H9 (cell line): ENCODE measurements around the gene TGFB1I1. TPM values are rescaled to one million over a fixed set of nuclear protein-coding genes. Genes with fewer than 3 reads are reported as not detected.

Experiments used
- DNase-seq: peaks from one replicate; pipeline ENCODE4 v3.0.0-alpha.2; 2017
- H2AFZ ChIP-seq: one replicate; pipeline ENCODE4 v1.6.1; 2013; ENCODE audit warnings: mild to moderate bottlenecking, low read length, control low read depth, moderate library complexity
- H2AK5ac ChIP-seq: 2 replicates; pipeline ENCODE4 v1.6.1; 2013; ENCODE audit warnings: low read length, control low read depth, mixed read lengths; ENCODE audit not compliant: insufficient read length
- H2BK120ac ChIP-seq: one replicate; pipeline ENCODE4 v1.6.1; 2013; ENCODE audit warnings: low read depth, mild to moderate bottlenecking, low read length, control low read depth, inconsistent platforms; ENCODE audit not compliant: poor library complexity, severe bottlenecking
- H2BK12ac ChIP-seq: 2 replicates; pipeline ENCODE4 v1.6.1; 2013; ENCODE audit warnings: low read length, control low read depth, mixed read lengths, low read depth; ENCODE audit not compliant: insufficient read length
- H2BK15ac ChIP-seq: 2 replicates; pipeline ENCODE4 v1.6.1; 2013; ENCODE audit warnings: low read depth, low read length, control low read depth
- H2BK20ac ChIP-seq: one replicate; pipeline ENCODE4 v1.6.1; 2013; ENCODE audit warnings: low read depth, mild to moderate bottlenecking, low read length, control low read depth, inconsistent platforms; ENCODE audit not compliant: poor library complexity, severe bottlenecking
- H2BK5ac ChIP-seq: 2 replicates; pipeline ENCODE4 v1.6.1; 2013; ENCODE audit warnings: low read length, control low read depth, mixed read lengths; ENCODE audit not compliant: insufficient read length
- H3K14ac ChIP-seq: 2 replicates; pipeline ENCODE4 v1.6.1; 2013; ENCODE audit warnings: low read length, control low read depth; ENCODE audit not compliant: insufficient read depth
- H3K18ac ChIP-seq: 2 replicates; pipeline ENCODE4 v1.6.1; 2013; ENCODE audit warnings: low read depth, mild to moderate bottlenecking, mixed read lengths, low read length, control low read depth; ENCODE audit not compliant: insufficient read length
- H3K23ac ChIP-seq: 2 replicates; pipeline ENCODE4 v1.6.1; 2013; ENCODE audit warnings: low read length, control low read depth, mixed read lengths, low read depth; ENCODE audit not compliant: insufficient read length
- H3K23me2 ChIP-seq: 2 replicates; pipeline ENCODE4 v1.6.1; 2013; ENCODE audit warnings: low read depth, mild to moderate bottlenecking, mixed read lengths, low read length, control low read depth; ENCODE audit not compliant: insufficient read length, poor library complexity, severe bottlenecking
- H3K27ac ChIP-seq: 2 replicates; pipeline ENCODE4 v1.5.1; 2013; ENCODE audit warnings: low read length, control low read depth, mixed read lengths, low read depth; ENCODE audit not compliant: insufficient read length
- H3K27me3 ChIP-seq: 2 replicates; pipeline ENCODE4 v1.6.1; 2013; ENCODE audit warnings: low read length, control low read depth, inconsistent platforms; ENCODE audit not compliant: insufficient read depth
- H3K4ac ChIP-seq: 2 replicates; pipeline ENCODE4 v1.6.1; 2013; ENCODE audit warnings: low read depth, mild to moderate bottlenecking, control low read depth, inconsistent platforms, low read length, moderate library complexity
- H3K4me1 ChIP-seq: 2 replicates; pipeline ENCODE4 v1.6.1; 2013; ENCODE audit warnings: low read length, control low read depth, inconsistent platforms; ENCODE audit not compliant: insufficient read depth
- H3K4me2 ChIP-seq: 2 replicates; pipeline ENCODE4 v1.6.1; 2013; ENCODE audit warnings: low read length, control low read depth, mixed read lengths; ENCODE audit not compliant: insufficient read length, insufficient read depth
- H3K56ac ChIP-seq: 2 replicates; pipeline ENCODE4 v1.6.1; 2013; ENCODE audit warnings: low read depth, mild to moderate bottlenecking, mixed read lengths, low read length, control low read depth; ENCODE audit not compliant: insufficient read length
- H3K79me1 ChIP-seq: 2 replicates; pipeline ENCODE4 v1.6.1; 2013; ENCODE audit warnings: low read depth, mild to moderate bottlenecking, moderate library complexity, low read length, control low read depth, inconsistent platforms; ENCODE audit not compliant: insufficient read depth, poor library complexity, severe bottlenecking
- H3K79me2 ChIP-seq: 2 replicates; pipeline ENCODE4 v1.6.1; 2013; ENCODE audit warnings: low read length, control low read depth, inconsistent platforms; ENCODE audit not compliant: insufficient read depth
- H3K9ac ChIP-seq: 2 replicates; pipeline ENCODE4 v1.6.1; 2013; ENCODE audit warnings: low read length, control low read depth, mixed read lengths; ENCODE audit not compliant: insufficient read length; ENCODE audit errors: extremely low read depth
- H3K9me3 ChIP-seq: one replicate; pipeline ENCODE4 v1.6.1; 2013; ENCODE audit warnings: low read depth, low read length, inconsistent platforms; ENCODE audit not compliant: control insufficient read depth
- H3T11ph ChIP-seq: one replicate; pipeline ENCODE4 v1.6.1; 2013; ENCODE audit warnings: mild to moderate bottlenecking, low read length, control low read depth, inconsistent platforms
- H4K20me1 ChIP-seq: one replicate; pipeline ENCODE4 v1.6.1; 2013; ENCODE audit not compliant: control insufficient read depth, insufficient read length, insufficient read depth
- H4K5ac ChIP-seq: 2 replicates; pipeline ENCODE4 v1.6.1; 2013; ENCODE audit warnings: low read depth, mild to moderate bottlenecking, mixed read lengths, low read length, control low read depth; ENCODE audit not compliant: insufficient read length
- H4K8ac ChIP-seq: replicated peaks from 2 replicates; pipeline ENCODE4 v1.6.1; 2013; ENCODE audit warnings: low read length, control low read depth, mixed read lengths, low read depth; ENCODE audit not compliant: insufficient read length
- H4K91ac ChIP-seq: 2 replicates; pipeline ENCODE4 v1.6.1; 2013; ENCODE audit warnings: low read depth, mild to moderate bottlenecking, moderate library complexity, mixed read lengths, low read length, control low read depth; ENCODE audit not compliant: insufficient read length
- H3K27ac Mint-ChIP-seq, 3 experiments: 2 replicates in 2 of 3; 3 replicates in 1 of 3; pipeline ENCODE4 v1.8.0; 2020 to 2021; ENCODE audit warnings: mixed read lengths in 3 of 3, mild to moderate bottlenecking in 1 of 3, moderate library complexity in 1 of 3
- H3K27me3 Mint-ChIP-seq: 2 replicates; pipeline ENCODE4 v1.8.0; 2021; ENCODE audit warnings: low read depth, mild to moderate bottlenecking, moderate library complexity, mixed read lengths
- H3K36me3 Mint-ChIP-seq, 3 experiments: 2 replicates in 2 of 3; 3 replicates in 1 of 3; pipeline ENCODE4 v1.8.0; 2020 to 2021; ENCODE audit warnings: low read depth in 3 of 3, mixed read lengths in 3 of 3; ENCODE audit not compliant: insufficient read depth in 1 of 3
- H3K4me1 Mint-ChIP-seq, 2 experiments: 2 replicates each; pipeline ENCODE4 v1.8.0; 2020; ENCODE audit warnings: mixed read lengths in 2 of 2
- H3K4me3 Mint-ChIP-seq, 2 experiments: 2 replicates in 1 of 2; 3 replicates in 1 of 2; pipeline ENCODE4 v1.8.0; 2020 to 2021; ENCODE audit warnings: mild to moderate bottlenecking in 2 of 2, mixed read lengths in 2 of 2, moderate library complexity in 1 of 2
- H3K9me3 Mint-ChIP-seq, 2 experiments: 2 replicates in 1 of 2; 3 replicates in 1 of 2; pipeline ENCODE4 v1.8.0; 2020; ENCODE audit warnings: mild to moderate bottlenecking in 2 of 2, mixed read lengths in 2 of 2, moderate library complexity in 1 of 2
- total RNA-seq: library from RNA; stranded (reverse); gene quantifications from 2 replicates; pipeline ENCODE4 v1.2.1, GENCODE V29; 2021
- TF ChIP-seq, protein P1 (sequence below): fragments of 200-600 bp; sonication (generic); conservative IDR thresholded peaks from 3 replicates; pipeline ENCODE4 v1.8.0; 2021; ENCODE audit warnings: antibody characterized with exemption, mild to moderate bottlenecking

TGFB1I1 gene
- total RNA-seq, 1 experiment from 2014 or later, result 15.4 TPM

DNA sequence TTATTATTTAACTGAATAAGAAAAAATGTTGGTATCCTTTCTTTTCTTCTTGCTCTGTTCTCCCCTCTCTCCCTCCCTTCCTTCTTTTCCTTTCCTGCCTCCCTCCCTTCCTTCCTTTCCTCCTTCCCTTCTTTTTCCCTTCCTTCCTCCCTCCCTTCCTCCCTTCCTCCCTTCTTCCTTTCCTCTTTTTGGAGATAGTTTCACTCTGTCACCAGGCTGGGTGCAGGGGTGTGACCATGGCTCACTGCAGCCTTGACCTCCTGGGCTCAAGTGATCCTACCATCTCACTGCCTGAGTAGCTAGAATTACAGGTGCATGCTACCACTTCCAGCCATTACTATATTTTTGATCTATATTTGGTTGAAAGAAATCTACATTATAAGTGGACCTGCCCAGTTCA lies 41.9 kb downstream of the TGFB1I1 start:
- no peak overlapping the region for H3K27ac ChIP-seq
- peaks cover 4% of the 10 kb centered on the region for H3K27me3 Mint-ChIP-seq
- H3K9me3 Mint-ChIP-seq, result peaks cover 15 to 21% of the 10 kb centered on the region in 2 experiments

More for the DNA sequence above, 41.9 kb downstream of the TGFB1I1 start:
- H3K56ac ChIP-seq, result no peak overlapping the region
- no peaks in the 10 kb centered on the region for H3K79me2 ChIP-seq
- H3K18ac ChIP-seq, result no peak overlapping the region
- H3K36me3 Mint-ChIP-seq, result peaks cover 4 to 5% (median 4%) of the 10 kb centered on the region in 3 experiments; a peak in 6 of 7 replicates
- H2AFZ ChIP-seq, result no peak overlapping the region
- no peaks in the 10 kb centered on the region for H3K79me1 ChIP-seq
- H4K91ac ChIP-seq, result no peak overlapping the region
- no peak overlapping the region for H4K5ac ChIP-seq
- H2BK120ac ChIP-seq, result no peak overlapping the region
- peaks cover 21 to 33% of the 10 kb centered on the region in 2 experiments for H3K4me1 Mint-ChIP-seq
- H3K23ac ChIP-seq, result no peak overlapping the region
- no peak for DNase-seq
- no peak overlapping the region; a peak in 1 of 5 replicates for H3K4me3 Mint-ChIP-seq
- no peak overlapping the region for H3K14ac ChIP-seq
- H3K4ac ChIP-seq, result no peak overlapping the region
- no peak overlapping the region for H2BK20ac ChIP-seq
- no peaks in the 10 kb centered on the region for H3K9me3 ChIP-seq
- no peak overlapping the region for H3K4me2 ChIP-seq
- TF ChIP-seq, protein P1, sequence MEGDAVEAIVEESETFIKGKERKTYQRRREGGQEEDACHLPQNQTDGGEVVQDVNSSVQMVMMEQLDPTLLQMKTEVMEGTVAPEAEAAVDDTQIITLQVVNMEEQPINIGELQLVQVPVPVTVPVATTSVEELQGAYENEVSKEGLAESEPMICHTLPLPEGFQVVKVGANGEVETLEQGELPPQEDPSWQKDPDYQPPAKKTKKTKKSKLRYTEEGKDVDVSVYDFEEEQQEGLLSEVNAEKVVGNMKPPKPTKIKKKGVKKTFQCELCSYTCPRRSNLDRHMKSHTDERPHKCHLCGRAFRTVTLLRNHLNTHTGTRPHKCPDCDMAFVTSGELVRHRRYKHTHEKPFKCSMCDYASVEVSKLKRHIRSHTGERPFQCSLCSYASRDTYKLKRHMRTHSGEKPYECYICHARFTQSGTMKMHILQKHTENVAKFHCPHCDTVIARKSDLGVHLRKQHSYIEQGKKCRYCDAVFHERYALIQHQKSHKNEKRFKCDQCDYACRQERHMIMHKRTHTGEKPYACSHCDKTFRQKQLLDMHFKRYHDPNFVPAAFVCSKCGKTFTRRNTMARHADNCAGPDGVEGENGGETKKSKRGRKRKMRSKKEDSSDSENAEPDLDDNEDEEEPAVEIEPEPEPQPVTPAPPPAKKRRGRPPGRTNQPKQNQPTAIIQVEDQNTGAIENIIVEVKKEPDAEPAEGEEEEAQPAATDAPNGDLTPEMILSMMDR, result no peak
- no peak overlapping the region for H2BK15ac ChIP-seq
- H3T11ph ChIP-seq, result no peak overlapping the region
- no peak overlapping the region for H4K8ac ChIP-seq
- H2BK5ac ChIP-seq, result no peak overlapping the region
- no peaks in the 10 kb centered on the region for H3K27me3 ChIP-seq
- no peaks in the 10 kb centered on the region for H4K20me1 ChIP-seq
- no peaks in the 10 kb centered on the region for H3K4me1 ChIP-seq
- no peaks in the 10 kb centered on the region for H3K23me2 ChIP-seq
- H2AK5ac ChIP-seq, result no peak overlapping the region
- H2BK12ac ChIP-seq, result no peak overlapping the region
- H3K9ac ChIP-seq, result no peak overlapping the region
- H3K27ac Mint-ChIP-seq, result peak overlapping the region in 1 of 3 experiments; percentile 90; a peak in 1 of 7 replicates
